ENCODE results near the gene AAK1. TPM values are rescaled to one million over a fixed set of nuclear protein-coding genes. Genes with fewer than 3 reads are reported as not detected.

Gene AAK1
- total and polyA plus RNA-seq, 7 experiments from 2014 or later: 71.5 to 253 (median 191) TPM

- POLR2A ChIA-PET: no interaction called here
- Mint-ChIP-seq H3K27me3 (no peaks in the 10 kb centered on the region), H3K27ac (peak overlapping the region in 6 of 9 donors; percentile 9 to 62 (median 40)), H3K9me3 (peaks cover 0 to 3% (median 0%) of the 10 kb centered on the region in 11 donors), H3K4me1 (peaks cover 0 to 7% (median 0%) of the 10 kb centered on the region in 7 donors), H3K36me3 (peaks cover 12 to 75% (median 41%) of the 10 kb centered on the region in 5 donors), H3K4me3 (no peak overlapping the region)
- DNase-seq (no peak), ATAC-seq (no peak)
- Histone ChIP-seq H3K9me3 (ENCODE audit: control insufficient read depth in 2 of 3, low read length in 3 of 3) (no peaks in the 10 kb centered on the region), H3K27ac (ENCODE audit: low read depth, low read length) (no peak overlapping the region), H3K27me3 (ENCODE audit: control insufficient read depth in 2 of 2, insufficient read depth in 2 of 2, low read length in 2 of 2) (no peaks in the 10 kb centered on the region), H3K4me1 (ENCODE audit: control insufficient read depth in 2 of 2, insufficient read depth in 2 of 2, low read length in 2 of 2) (no peaks in the 10 kb centered on the region), H3K4me3 (ENCODE audit: low read length) (no peak overlapping the region), H3K36me3 (ENCODE audit: control insufficient read depth in 2 of 3, insufficient read depth in 3 of 3, low read length in 3 of 3) (peaks cover 23 to 96% (median 45%) of the 10 kb centered on the region in 3 experiments)
- intact Hi-C loops (cut with micrococcal nuclease): no loop called here
- CTCF ChIA-PET: interaction anchor here (1.2 to 1.5 kb wide), 2 partner anchors 41 to 88 kb away, joined by 3 to 6 read pairs; partner anchors contain the start of gene NFU1
These were observed 118.7 kb downstream of the AAK1 start for GRCh38 chr2:69524799-69525198.

GRCh38 chr2:69521747-69522146, 121.8 kb downstream of the AAK1 start:
- intact Hi-C loops (cut with micrococcal nuclease): no loop called here
- no peaks in the 10 kb centered on the region for H3K4me1 ChIP-seq (ENCODE audit: control insufficient read depth in 2 of 2, insufficient read depth in 2 of 2, low read length in 2 of 2)
- Mint-ChIP-seq H3K27ac (peak overlapping the region in 8 of 9 donors; percentile 3 to 82 (median 58)), H3K4me1 (peaks cover 0 to 12% (median 4%) of the 10 kb centered on the region in 7 donors), H3K9me3 (peaks cover 0 to 3% (median 0%) of the 10 kb centered on the region in 11 donors), H3K27me3 (no peaks in the 10 kb centered on the region), H3K4me3 (no peak overlapping the region), H3K36me3 (peaks cover 15 to 78% (median 44%) of the 10 kb centered on the region in 5 donors)
- no peak overlapping the region for H3K27ac ChIP-seq (ENCODE audit: low read depth, low read length)
- H3K4me3 ChIP-seq (ENCODE audit: low read length): no peak overlapping the region
- peaks cover 32 to 92% (median 41%) of the 10 kb centered on the region in 3 experiments for H3K36me3 ChIP-seq (ENCODE audit: control insufficient read depth in 2 of 3, insufficient read depth in 3 of 3, low read length in 3 of 3)
- ATAC-seq: no peak
- no peaks in the 10 kb centered on the region for H3K9me3 ChIP-seq (ENCODE audit: control insufficient read depth in 2 of 3, low read length in 3 of 3)
- no peaks in the 10 kb centered on the region for H3K27me3 ChIP-seq (ENCODE audit: control insufficient read depth in 2 of 2, insufficient read depth in 2 of 2, low read length in 2 of 2)
- POLR2A ChIA-PET: interaction anchor here (0.9 kb wide), 1 partner anchor 12 kb away, joined by 3 read pairs; no protein-coding TSS in a partner anchor
- no peak for DNase-seq
- CTCF ChIA-PET: no interaction called here

- intact Hi-C loops (cut with micrococcal nuclease): no loop called here
- H3K4me1 Mint-ChIP-seq: peaks cover 0 to 25% (median 9%) of the 10 kb centered on the region in 7 donors
- Histone ChIP-seq H3K36me3 (ENCODE audit: control insufficient read depth in 2 of 3, insufficient read depth in 3 of 3, low read length in 3 of 3) (peaks cover 34 to 92% (median 43%) of the 10 kb centered on the region in 3 experiments), H3K27ac (ENCODE audit: low read depth, low read length) (no peak overlapping the region), H3K4me3 (ENCODE audit: low read length) (no peak overlapping the region), H3K4me1 (ENCODE audit: control insufficient read depth in 2 of 2, insufficient read depth in 2 of 2, low read length in 2 of 2) (no peaks in the 10 kb centered on the region), H3K9me3 (ENCODE audit: control insufficient read depth in 2 of 3, low read length in 3 of 3) (no peaks in the 10 kb centered on the region), H3K27me3 (ENCODE audit: control insufficient read depth in 2 of 2, insufficient read depth in 2 of 2, low read length in 2 of 2) (no peaks in the 10 kb centered on the region)
- CTCF ChIA-PET: no interaction called here
- H3K27ac Mint-ChIP-seq: peak overlapping the region in 6 of 9 donors; percentile 20 to 91 (median 38)
- H3K27me3 Mint-ChIP-seq: no peaks in the 10 kb centered on the region
- no peak overlapping the region for H3K4me3 Mint-ChIP-seq
- POLR2A ChIA-PET: no interaction called here
- no peak for DNase-seq
- peaks cover 0 to 3% (median 0%) of the 10 kb centered on the region in 11 donors for H3K9me3 Mint-ChIP-seq
- peaks cover 24 to 69% (median 55%) of the 10 kb centered on the region in 5 donors for H3K36me3 Mint-ChIP-seq
- no peak for ATAC-seq
These were observed 124.7 kb downstream of the AAK1 start for GRCh38 chr2:69518841-69519240.

- H3K27me3 Mint-ChIP-seq: no peaks in the 10 kb centered on the region
- intact Hi-C loops (cut with micrococcal nuclease): no loop called here
- ChIA-PET CTCF (no interaction called here), POLR2A (no interaction called here)
- peaks cover 0 to 2% (median 0%) of the 10 kb centered on the region in 11 donors for H3K9me3 Mint-ChIP-seq
- ATAC-seq (no peak), DNase-seq (no peak)
- peak overlapping the region in 2 of 9 donors; percentile 19 to 73 for H3K27ac Mint-ChIP-seq
- Histone ChIP-seq H3K27ac (ENCODE audit: low read depth, low read length) (no peak overlapping the region), H3K4me3 (ENCODE audit: low read length) (no peak overlapping the region), H3K4me1 (ENCODE audit: control insufficient read depth in 2 of 2, insufficient read depth in 2 of 2, low read length in 2 of 2) (no peaks in the 10 kb centered on the region), H3K27me3 (ENCODE audit: control insufficient read depth in 2 of 2, insufficient read depth in 2 of 2, low read length in 2 of 2) (no peaks in the 10 kb centered on the region), H3K36me3 (ENCODE audit: control insufficient read depth in 2 of 3, insufficient read depth in 3 of 3, low read length in 3 of 3) (peaks cover 46 to 91% (median 54%) of the 10 kb centered on the region in 3 experiments), H3K9me3 (ENCODE audit: control insufficient read depth in 2 of 3, low read length in 3 of 3) (no peaks in the 10 kb centered on the region)
- H3K4me3 Mint-ChIP-seq: no peak overlapping the region
- H3K36me3 Mint-ChIP-seq: peaks cover 24 to 72% (median 53%) of the 10 kb centered on the region in 5 donors
- H3K4me1 Mint-ChIP-seq: peaks cover 0 to 26% (median 9%) of the 10 kb centered on the region in 7 donors
These were observed 126.1 kb downstream of the AAK1 start for GRCh38 chr2:69517410-69517809.

- ChIA-PET POLR2A (no interaction called here), CTCF (no interaction called here)
- Histone ChIP-seq H3K4me1 (ENCODE audit: control insufficient read depth in 2 of 2, insufficient read depth in 2 of 2, low read length in 2 of 2) (no peaks in the 10 kb centered on the region), H3K27me3 (ENCODE audit: control insufficient read depth in 2 of 2, insufficient read depth in 2 of 2, low read length in 2 of 2) (no peaks in the 10 kb centered on the region), H3K4me3 (ENCODE audit: low read length) (no peak overlapping the region), H3K36me3 (ENCODE audit: control insufficient read depth in 2 of 3, insufficient read depth in 3 of 3, low read length in 3 of 3) (peaks cover 49 to 92% (median 60%) of the 10 kb centered on the region in 3 experiments), H3K27ac (ENCODE audit: low read depth, low read length) (no peak overlapping the region), H3K9me3 (ENCODE audit: control insufficient read depth in 2 of 3, low read length in 3 of 3) (no peaks in the 10 kb centered on the region)
- Mint-ChIP-seq H3K9me3 (peaks cover 0 to 7% (median 0%) of the 10 kb centered on the region in 11 donors), H3K4me1 (peaks cover 0 to 27% (median 13%) of the 10 kb centered on the region in 7 donors), H3K4me3 (no peak overlapping the region), H3K27ac (peak overlapping the region in 5 of 9 donors; percentile 54 to 76 (median 57)), H3K36me3 (peaks cover 38 to 79% (median 68%) of the 10 kb centered on the region in 5 donors), H3K27me3 (no peaks in the 10 kb centered on the region)
- DNase-seq (no peak), ATAC-seq (no peak)
- intact Hi-C loops (cut with micrococcal nuclease): no loop called here
These were observed 128.7 kb downstream of the AAK1 start for GRCh38 chr2:69514819-69515218.

- POLR2A ChIA-PET: no interaction called here
- intact Hi-C loops (cut with micrococcal nuclease): no loop called here
- Histone ChIP-seq H3K9me3 (ENCODE audit: control insufficient read depth in 2 of 3, low read length in 3 of 3) (no peaks in the 10 kb centered on the region), H3K36me3 (ENCODE audit: control insufficient read depth in 2 of 3, insufficient read depth in 3 of 3, low read length in 3 of 3) (peaks cover 45 to 92% (median 60%) of the 10 kb centered on the region in 3 experiments), H3K27me3 (ENCODE audit: control insufficient read depth in 2 of 2, insufficient read depth in 2 of 2, low read length in 2 of 2) (no peaks in the 10 kb centered on the region), H3K4me3 (ENCODE audit: low read length) (no peak overlapping the region), H3K27ac (ENCODE audit: low read depth, low read length) (no peak overlapping the region), H3K4me1 (ENCODE audit: control insufficient read depth in 2 of 2, insufficient read depth in 2 of 2, low read length in 2 of 2) (no peaks in the 10 kb centered on the region)
- peak overlapping the region in 7 of 9 donors; percentile 24 to 76 (median 57) for H3K27ac Mint-ChIP-seq
- H3K9me3 Mint-ChIP-seq: peaks cover 0 to 7% (median 0%) of the 10 kb centered on the region in 11 donors
- DNase-seq: no peak
- CTCF ChIA-PET: interaction anchor here (0.5 kb wide), 1 partner anchor 1019 kb away, joined by 3 read pairs; no protein-coding TSS in a partner anchor
- no peak for ATAC-seq
- peaks cover 0 to 27% (median 13%) of the 10 kb centered on the region in 7 donors for H3K4me1 Mint-ChIP-seq
- no peak overlapping the region for H3K4me3 Mint-ChIP-seq
- H3K27me3 Mint-ChIP-seq: no peaks in the 10 kb centered on the region
- H3K36me3 Mint-ChIP-seq: peaks cover 38 to 78% (median 71%) of the 10 kb centered on the region in 5 donors
These were observed 129.1 kb downstream of the AAK1 start for GRCh38 chr2:69514406-69514805.

GRCh38 chr2:69512446-69512845, 131.1 kb downstream of the AAK1 start:
- peaks cover 8 to 34% (median 23%) of the 10 kb centered on the region in 7 donors for H3K4me1 Mint-ChIP-seq
- ChIA-PET CTCF (no interaction called here), POLR2A (interaction anchor here (0.6 kb wide), 1 partner anchor 12 kb away, joined by 3 read pairs; no protein-coding TSS in a partner anchor)
- H3K27ac ChIP-seq (ENCODE audit: low read depth, low read length): no peak overlapping the region
- DNase-seq (no peak), ATAC-seq (no peak)
- no peaks in the 10 kb centered on the region for H3K9me3 ChIP-seq (ENCODE audit: control insufficient read depth in 2 of 3, low read length in 3 of 3)
- H3K4me3 ChIP-seq (ENCODE audit: low read length): no peak overlapping the region
- no peaks in the 10 kb centered on the region for H3K4me1 ChIP-seq (ENCODE audit: control insufficient read depth in 2 of 2, insufficient read depth in 2 of 2, low read length in 2 of 2)
- H3K4me3 Mint-ChIP-seq: no peak overlapping the region
- H3K36me3 Mint-ChIP-seq: peaks cover 39 to 84% (median 73%) of the 10 kb centered on the region in 5 donors
- peak overlapping the region in 6 of 9 donors; percentile 13 to 68 (median 31) for H3K27ac Mint-ChIP-seq
- no peaks in the 10 kb centered on the region for H3K27me3 ChIP-seq (ENCODE audit: control insufficient read depth in 2 of 2, insufficient read depth in 2 of 2, low read length in 2 of 2)
- H3K9me3 Mint-ChIP-seq: peaks cover 0 to 7% (median 0%) of the 10 kb centered on the region in 11 donors
- H3K36me3 ChIP-seq (ENCODE audit: control insufficient read depth in 2 of 3, insufficient read depth in 3 of 3, low read length in 3 of 3): peaks cover 47 to 96% (median 58%) of the 10 kb centered on the region in 3 experiments
- intact Hi-C loops (cut with micrococcal nuclease): no loop called here
- no peaks in the 10 kb centered on the region for H3K27me3 Mint-ChIP-seq
